ENCODE data around the gene ZNF672. TPM values are rescaled to one million over a fixed set of nuclear protein-coding genes. Genes with fewer than 3 reads are reported as not detected.

Gene ZNF672
- total RNA-seq, 1 donor from 2014 or later: 45.5 TPM

GRCh38 chr1:248849637-248850036 is 11.6 kb downstream of the ZNF672 start:
- DNase-seq: no peak
- ATAC-seq: no peak
- intact Hi-C loops (cut with micrococcal nuclease): no loop called here

- no peak for DNase-seq
- intact Hi-C loops (cut with micrococcal nuclease): no loop called here
- ATAC-seq: no peak
These were observed 12.1 kb downstream of the ZNF672 start for GRCh38 chr1:248850124-248850523.

GRCh38 chr1:248850536-248851251 is 12.7 kb downstream of the ZNF672 start:
- intact Hi-C loops (cut with micrococcal nuclease): no loop called here
- DNase-seq (no peak), ATAC-seq (peak; percentile 2)

GRCh38 chr1:248851390-248851789 is 13.4 kb downstream of the ZNF672 start:
- intact Hi-C loops (cut with micrococcal nuclease): no loop called here
- no peak for DNase-seq
- peak; percentile 2 for ATAC-seq

- intact Hi-C loops (cut with micrococcal nuclease): no loop called here
- DNase-seq (no peak), ATAC-seq (no peak)
These were observed 14.7 kb downstream of the ZNF672 start for GRCh38 chr1:248852481-248853405.

GRCh38 chr1:248853663-248854375 is 15.8 kb downstream of the ZNF672 start:
- no peak for ATAC-seq
- intact Hi-C loops (cut with micrococcal nuclease): no loop called here

GRCh38 chr1:248855580-248855979 is 17.6 kb downstream of the ZNF672 start:
- intact Hi-C loops (cut with micrococcal nuclease): no loop called here
- ATAC-seq (no peak), DNase-seq (no peak)

More at GRCh38 chr1:248853663-248854375, 15.8 kb downstream of the ZNF672 start:
- no peak for DNase-seq

GRCh38 chr1:248856176-248856575 is 18.2 kb downstream of the ZNF672 start:
- no peak for ATAC-seq
- no peak for DNase-seq
- intact Hi-C loops (cut with micrococcal nuclease): no loop called here

GRCh38 chr1:248857201-248857600 is 19.2 kb downstream of the ZNF672 start:
- no peak for ATAC-seq
- intact Hi-C loops (cut with micrococcal nuclease): no loop called here
- no peak for DNase-seq

- ATAC-seq: no peak
- intact Hi-C loops (cut with micrococcal nuclease): no loop called here
- no peak for DNase-seq
These were observed 19.7 kb downstream of the ZNF672 start for GRCh38 chr1:248857749-248858095.

GRCh38 chr1:248858096-248858890 is 20.3 kb downstream of the ZNF672 start:
- peak; percentile 65 for ATAC-seq
- DNase-seq: peak; percentile 79

GRCh38 chr1:248858891-248859889 is 21.2 kb downstream of the ZNF672 start, which contains the start of gene ZNF692:
Gene ZNF692 (minus strand): TSS chr1:248859085. CDS start chr1:248858309, 776 bp downstream.
- intact Hi-C loops (cut with micrococcal nuclease): no loop called here
- ATAC-seq: peak; percentile 93
- DNase-seq: peak; percentile 99

More at GRCh38 chr1:248858096-248858890, 20.3 kb downstream of the ZNF672 start:
- intact Hi-C loops (cut with micrococcal nuclease): no loop called here

GRCh38 chr1:248860007-248860406 is 22.0 kb downstream of the ZNF672 start:
- DNase-seq (no peak), ATAC-seq (no peak)
- intact Hi-C loops (cut with micrococcal nuclease): no loop called here

- DNase-seq (no peak), ATAC-seq (no peak)
- intact Hi-C loops (cut with micrococcal nuclease): no loop called here
These were observed 23.6 kb downstream of the ZNF672 start for GRCh38 chr1:248861616-248862015.

- ATAC-seq (no peak), DNase-seq (no peak)
- intact Hi-C loops (cut with micrococcal nuclease): no loop called here
These were observed 24.6 kb downstream of the ZNF672 start for GRCh38 chr1:248862695-248862997.

- DNase-seq: peak; percentile 94
- intact Hi-C loops (cut with micrococcal nuclease): no loop called here
- ATAC-seq: peak; percentile 81
These were observed 25.2 kb downstream of the ZNF672 start for GRCh38 chr1:248862998-248863881.

- DNase-seq (no peak), ATAC-seq (no peak)
- intact Hi-C loops (cut with micrococcal nuclease): no loop called here
These were observed 33.9 kb downstream of the ZNF672 start for GRCh38 chr1:248871837-248872401.

All from left ventricle myocardium superior (tissue), 1 donor.